Peyer's patch (tissue), 4 donors: ENCODE measurements around the gene SLCO4A1.

Experiments used
- CTCF ChIP-seq, 6 experiments: fragments of 450-650 bp in 4 of 6; fragments of 200-600 bp in 2 of 6; sonication (generic) in 1 of 6; IDR thresholded peaks; one replicate each; pipeline ENCODE4 v1.5.1; 2017 to 2019; ENCODE audit warnings: antibody characterized with exemption in 6 of 6, mild to moderate bottlenecking in 3 of 6, moderate library complexity in 1 of 6
- POLR2A ChIP-seq, 2 donors: fragments of 450-650 bp; IDR thresholded peaks; one replicate each; pipeline ENCODE4 v1.5.1; 2017; ENCODE audit warnings: antibody characterized with exemption in 2 of 2, mild to moderate bottlenecking in 2 of 2, moderate library complexity in 2 of 2

GRCh38 chr20:62622877-62623487 is 19.3 kb upstream of the SLCO4A1 start:
- no peak for TF ChIP-seq POLR2A (IDR thresholded peaks at IDR 0.05)
- TF ChIP-seq CTCF (IDR thresholded peaks at IDR 0.05) = no peak
